ENCODE measurements around the gene PLEKHH3.

DNA sequence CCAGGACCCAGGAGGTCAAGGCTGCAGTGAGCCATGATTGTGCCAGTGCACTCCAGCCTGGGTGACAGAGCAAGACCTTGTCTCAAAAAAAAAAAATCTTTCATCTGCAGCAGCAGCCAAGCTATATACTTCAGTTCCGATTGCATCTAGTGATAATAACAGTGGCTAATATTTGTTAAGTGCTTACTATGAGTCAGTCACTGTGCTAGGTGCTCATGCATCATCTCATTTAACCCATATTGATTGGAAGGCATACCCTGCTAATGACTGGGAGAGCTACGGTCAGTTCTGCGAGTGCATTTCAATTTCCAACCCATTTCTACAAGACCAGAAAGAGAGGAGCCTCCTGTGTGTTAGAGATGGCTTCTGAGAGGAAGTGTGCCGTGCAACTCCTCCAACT lies 25.4 kb downstream of the PLEKHH3 start:
- TF ChIP-seq, protein P1, sequence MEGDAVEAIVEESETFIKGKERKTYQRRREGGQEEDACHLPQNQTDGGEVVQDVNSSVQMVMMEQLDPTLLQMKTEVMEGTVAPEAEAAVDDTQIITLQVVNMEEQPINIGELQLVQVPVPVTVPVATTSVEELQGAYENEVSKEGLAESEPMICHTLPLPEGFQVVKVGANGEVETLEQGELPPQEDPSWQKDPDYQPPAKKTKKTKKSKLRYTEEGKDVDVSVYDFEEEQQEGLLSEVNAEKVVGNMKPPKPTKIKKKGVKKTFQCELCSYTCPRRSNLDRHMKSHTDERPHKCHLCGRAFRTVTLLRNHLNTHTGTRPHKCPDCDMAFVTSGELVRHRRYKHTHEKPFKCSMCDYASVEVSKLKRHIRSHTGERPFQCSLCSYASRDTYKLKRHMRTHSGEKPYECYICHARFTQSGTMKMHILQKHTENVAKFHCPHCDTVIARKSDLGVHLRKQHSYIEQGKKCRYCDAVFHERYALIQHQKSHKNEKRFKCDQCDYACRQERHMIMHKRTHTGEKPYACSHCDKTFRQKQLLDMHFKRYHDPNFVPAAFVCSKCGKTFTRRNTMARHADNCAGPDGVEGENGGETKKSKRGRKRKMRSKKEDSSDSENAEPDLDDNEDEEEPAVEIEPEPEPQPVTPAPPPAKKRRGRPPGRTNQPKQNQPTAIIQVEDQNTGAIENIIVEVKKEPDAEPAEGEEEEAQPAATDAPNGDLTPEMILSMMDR (optimal IDR thresholded peaks at IDR 0.05 in 1 of 3, IDR thresholded peaks at IDR 0.05 in 1 of 3, conservative IDR thresholded peaks at IDR 0.05 in 1 of 3; ENCODE audit: extremely low read depth in 1 of 3, insufficient read depth in 2 of 3, low read length in 3 of 3), result no peak
- TF ChIP-seq EZH2 (IDR thresholded peaks at IDR 0.05; ENCODE audit: low read length), result no peak
